Measurements from ENCODE around the gene GNB5. TPM values are rescaled to one million over a fixed set of nuclear protein-coding genes. Genes with fewer than 3 reads are reported as not detected.

Gene GNB5
- total and polyA plus RNA-seq, 10 donors = 18.6 to 43.2 (median 30.3) TPM

DNA sequence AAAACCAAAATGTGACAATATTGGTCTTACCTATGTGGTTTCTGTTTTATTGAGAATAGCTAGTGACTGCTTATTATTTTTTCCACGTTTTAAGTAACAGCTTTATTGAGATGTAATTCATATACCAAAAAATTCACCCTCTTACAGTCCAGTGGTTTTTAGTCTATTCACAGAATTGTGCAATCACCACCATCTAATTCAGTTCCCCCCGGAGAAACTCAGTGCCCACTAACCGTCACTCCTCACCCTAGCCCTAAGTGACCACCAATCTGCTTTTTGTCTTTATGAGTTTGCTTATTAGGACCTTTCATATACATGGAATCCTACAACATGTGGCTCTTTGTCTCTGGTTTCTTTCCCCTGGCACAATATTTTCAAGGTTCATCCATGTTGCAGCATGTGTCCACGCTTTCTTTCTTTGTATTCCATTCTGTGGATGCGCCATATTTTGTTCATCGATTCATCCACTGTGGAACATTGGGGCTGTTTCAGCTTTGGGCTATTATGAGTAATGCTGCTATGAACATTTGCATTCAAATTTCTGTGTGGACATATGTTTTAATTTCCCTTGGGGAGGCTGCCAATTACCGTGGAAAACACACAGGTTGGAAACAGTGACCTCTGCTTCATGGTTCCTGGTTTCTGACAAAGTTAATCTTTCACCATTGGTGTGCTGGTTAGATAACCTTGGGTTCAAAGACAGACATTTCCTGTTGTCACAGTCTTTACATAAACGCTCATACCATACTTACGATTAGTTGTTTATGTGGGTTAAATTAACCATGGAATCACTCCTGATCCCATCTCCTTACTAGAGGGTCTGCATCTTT lies 75.4 kb downstream of the GNB5 start:
- TF ChIP-seq POLR2A (IDR thresholded peaks at IDR 0.05) = no peak
- TF ChIP-seq POLR2AphosphoS5 (IDR thresholded peaks at IDR 0.05) = no peak
- TF ChIP-seq, protein P1, sequence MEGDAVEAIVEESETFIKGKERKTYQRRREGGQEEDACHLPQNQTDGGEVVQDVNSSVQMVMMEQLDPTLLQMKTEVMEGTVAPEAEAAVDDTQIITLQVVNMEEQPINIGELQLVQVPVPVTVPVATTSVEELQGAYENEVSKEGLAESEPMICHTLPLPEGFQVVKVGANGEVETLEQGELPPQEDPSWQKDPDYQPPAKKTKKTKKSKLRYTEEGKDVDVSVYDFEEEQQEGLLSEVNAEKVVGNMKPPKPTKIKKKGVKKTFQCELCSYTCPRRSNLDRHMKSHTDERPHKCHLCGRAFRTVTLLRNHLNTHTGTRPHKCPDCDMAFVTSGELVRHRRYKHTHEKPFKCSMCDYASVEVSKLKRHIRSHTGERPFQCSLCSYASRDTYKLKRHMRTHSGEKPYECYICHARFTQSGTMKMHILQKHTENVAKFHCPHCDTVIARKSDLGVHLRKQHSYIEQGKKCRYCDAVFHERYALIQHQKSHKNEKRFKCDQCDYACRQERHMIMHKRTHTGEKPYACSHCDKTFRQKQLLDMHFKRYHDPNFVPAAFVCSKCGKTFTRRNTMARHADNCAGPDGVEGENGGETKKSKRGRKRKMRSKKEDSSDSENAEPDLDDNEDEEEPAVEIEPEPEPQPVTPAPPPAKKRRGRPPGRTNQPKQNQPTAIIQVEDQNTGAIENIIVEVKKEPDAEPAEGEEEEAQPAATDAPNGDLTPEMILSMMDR (IDR thresholded peaks at IDR 0.05 in 8 of 11, conservative IDR thresholded peaks at IDR 0.05 in 3 of 11) = no peak
- DNase-seq = no peak
- peaks cover 0 to 8% (median under 1%) of the 10 kb centered on the region in 6 donors for H3K36me3 ChIP-seq
- 50 to 69% (median 57%) methylated on average over 9 of the region's 9 CpGs for WGBS, 5 donors
- intact Hi-C loops (cut with DNase I; ENCODE audit: low total_unique reads) = no loop called here
- H3K27ac ChIP-seq = no peak overlapping the region
- no peaks in the 10 kb centered on the region for H3K9me3 ChIP-seq
- peaks cover 0 to 26% (median 20%) of the 10 kb centered on the region in 7 donors for H3K27me3 ChIP-seq (replicated peaks in 1 of 7)
- peaks cover 2 to 21% (median 14%) of the 10 kb centered on the region in 6 donors for H3K4me1 ChIP-seq
- H3K4me3 ChIP-seq = no peak overlapping the region

DNA sequence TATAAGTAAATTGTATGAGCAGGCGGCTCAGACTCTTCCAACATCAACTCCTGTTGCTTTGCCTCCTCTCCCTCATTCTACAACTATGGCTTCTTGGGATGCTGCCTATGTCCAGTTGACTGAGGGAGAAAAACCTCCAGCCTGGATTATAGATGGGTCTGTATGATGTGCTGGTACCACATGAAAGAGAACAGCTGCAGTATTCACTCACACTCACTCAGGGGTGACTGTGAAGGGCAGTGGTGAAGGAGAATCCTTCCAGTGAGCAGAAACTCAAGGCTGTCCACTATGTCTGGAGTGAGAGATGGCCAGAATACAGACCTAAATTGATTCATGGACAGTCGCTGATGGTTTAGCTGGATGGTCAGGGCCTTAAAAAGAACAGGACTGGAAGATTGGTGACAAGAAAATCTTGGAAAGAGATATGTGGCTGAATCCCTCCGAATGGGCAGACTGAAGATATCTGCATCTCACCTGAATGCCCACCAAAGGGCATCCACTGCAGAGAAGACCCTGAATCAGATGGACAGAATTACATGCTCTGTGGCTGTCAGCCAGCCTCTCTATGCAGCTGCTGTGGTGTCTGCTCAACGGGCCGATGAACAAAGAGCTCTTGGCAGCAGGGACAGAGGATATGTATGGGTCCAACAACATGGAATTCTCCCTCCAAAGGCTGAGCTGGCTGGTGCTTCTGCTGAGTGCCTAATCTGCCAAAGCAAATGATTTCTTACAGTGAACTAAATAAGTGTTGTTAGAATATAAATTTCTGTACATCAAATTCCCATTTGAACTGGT lies 76.7 kb downstream of the GNB5 start:
- intact Hi-C loops (cut with DNase I; ENCODE audit: low total_unique reads) = no loop called here

DNA sequence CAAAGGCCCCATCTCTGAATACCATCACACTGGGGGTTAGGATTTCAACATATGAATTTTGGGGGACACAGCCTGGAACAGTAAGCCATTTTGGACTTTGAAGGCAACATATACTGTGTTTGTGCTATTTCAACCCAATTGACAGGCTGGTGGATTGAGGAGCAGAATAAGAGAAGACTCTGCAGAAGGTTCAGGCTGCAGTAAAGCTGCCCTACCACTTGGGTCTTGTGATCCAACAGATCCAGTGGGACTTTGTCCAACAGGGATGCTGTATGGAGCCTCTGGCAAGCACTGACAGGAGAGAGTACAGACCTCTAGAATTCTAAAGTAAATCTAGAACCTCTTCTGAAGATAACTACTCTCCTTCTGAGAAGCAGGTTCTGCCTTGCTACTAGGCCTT lies 77.5 kb downstream of the GNB5 start:
- DNase-seq = no peak
- TF ChIP-seq POLR2A (IDR thresholded peaks at IDR 0.05) (no peak), POLR2AphosphoS5 (IDR thresholded peaks at IDR 0.05) (no peak)
- TF ChIP-seq, protein P1 (IDR thresholded peaks at IDR 0.05 in 8 of 11, conservative IDR thresholded peaks at IDR 0.05 in 3 of 11) = no peak
- intact Hi-C loops (cut with DNase I; ENCODE audit: low total_unique reads) = no loop called here

More for the DNA sequence above, 76.7 kb downstream of the GNB5 start:
- Histone ChIP-seq H3K27ac (no peak overlapping the region), H3K27me3 (replicated peaks in 1 of 7) (peaks cover 0 to 38% (median 27%) of the 10 kb centered on the region in 7 donors), H3K36me3 (no peaks in the 10 kb centered on the region), H3K4me3 (no peak overlapping the region), H3K4me1 (peaks cover 2 to 22% (median 14%) of the 10 kb centered on the region in 6 donors), H3K9me3 (no peaks in the 10 kb centered on the region)
- TF ChIP-seq POLR2AphosphoS5 (IDR thresholded peaks at IDR 0.05) (no peak), POLR2A (IDR thresholded peaks at IDR 0.05) (no peak)
- TF ChIP-seq, protein P1 (IDR thresholded peaks at IDR 0.05 in 8 of 11, conservative IDR thresholded peaks at IDR 0.05 in 3 of 11) = no peak
- WGBS, 5 donors = 84 to 98% (median 88%) methylated on average over 5 of the region's 5 CpGs
- no peak for DNase-seq

DNA sequence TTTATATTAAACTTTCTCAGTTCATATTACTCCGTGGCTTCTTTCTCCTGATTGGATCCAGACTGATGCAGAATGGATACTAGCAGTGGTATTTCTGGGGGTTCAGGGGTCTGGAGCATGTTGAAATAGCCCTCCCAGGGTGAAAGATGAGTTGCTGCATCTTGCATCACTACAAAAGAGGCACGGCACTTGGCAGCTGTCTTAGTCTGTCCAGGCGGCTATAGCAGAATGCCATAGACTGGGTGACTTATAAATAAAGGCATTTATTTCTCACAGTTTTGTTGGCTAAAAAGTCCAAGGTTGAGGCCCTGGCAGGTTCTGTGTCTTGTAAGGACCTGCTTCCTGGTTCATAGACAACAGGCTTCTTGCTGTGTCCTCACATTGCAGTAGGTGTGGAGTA lies 78.0 kb downstream of the GNB5 start:
- Histone ChIP-seq H3K9me3 (no peaks in the 10 kb centered on the region), H3K36me3 (no peaks in the 10 kb centered on the region), H3K4me1 (peaks cover 2 to 26% (median 14%) of the 10 kb centered on the region in 6 donors), H3K27me3 (replicated peaks in 1 of 7) (peaks cover 0 to 49% (median 27%) of the 10 kb centered on the region in 7 donors), H3K27ac (no peak overlapping the region), H3K4me3 (no peak overlapping the region)
- TF ChIP-seq, protein P1 (IDR thresholded peaks at IDR 0.05 in 8 of 11, conservative IDR thresholded peaks at IDR 0.05 in 3 of 11) = no peak
- TF ChIP-seq POLR2AphosphoS5 (IDR thresholded peaks at IDR 0.05) = no peak
- no peak for TF ChIP-seq POLR2A (IDR thresholded peaks at IDR 0.05)
- intact Hi-C loops (cut with DNase I; ENCODE audit: low total_unique reads) = no loop called here
- DNase-seq = no peak
- 77 to 99% (median 94%) methylated on average over 3 of the region's 3 CpGs for WGBS, 5 donors

More for the DNA sequence above, 77.5 kb downstream of the GNB5 start:
- H3K4me1 ChIP-seq = peaks cover 2 to 26% (median 14%) of the 10 kb centered on the region in 6 donors
- H3K9me3 ChIP-seq = no peaks in the 10 kb centered on the region
- H3K27me3 ChIP-seq (replicated peaks in 1 of 7) = peaks cover 0 to 44% (median 27%) of the 10 kb centered on the region in 7 donors
- no peaks in the 10 kb centered on the region for H3K36me3 ChIP-seq
- H3K4me3 ChIP-seq = no peak overlapping the region
- no peak overlapping the region for H3K27ac ChIP-seq
